Measurements from ENCODE around the gene PPP1R12B.
"Not testable (repeated sequence)": the region's sequence is repeated elsewhere in the genome, so short reads cannot be mapped to it uniquely, and the experiment has no call there.

PPP1R12B gene

GRCh38 chr1:202539583-202539982 lies 191.1 kb downstream of the PPP1R12B start:
- not testable (repeated sequence) for DNase-seq (ENCODE audit: low read depth); H3K4me3 ChIP-seq (ENCODE audit: control insufficient read depth, low read depth, low read length)

GRCh38 chr1:202540014-202540413 lies 191.5 kb downstream of the PPP1R12B start:
- no peak for TF ChIP-seq CTCF (IDR thresholded peaks at IDR 0.05; ENCODE audit: control insufficient read depth, insufficient read depth, low read depth, low read length, missing control alignments)
- DNase-seq (ENCODE audit: low read depth), result no peak
- H3K4me3 ChIP-seq (ENCODE audit: control insufficient read depth, low read depth, low read length), result no peak overlapping the region

GRCh38 chr1:202540448-202540847 lies 191.9 kb downstream of the PPP1R12B start:
- TF ChIP-seq CTCF (IDR thresholded peaks at IDR 0.05; ENCODE audit: control insufficient read depth, insufficient read depth, low read depth, low read length, missing control alignments), result no peak
- no peak for DNase-seq (ENCODE audit: low read depth)
- H3K4me3 ChIP-seq (ENCODE audit: control insufficient read depth, low read depth, low read length), result no peak overlapping the region

DNA sequence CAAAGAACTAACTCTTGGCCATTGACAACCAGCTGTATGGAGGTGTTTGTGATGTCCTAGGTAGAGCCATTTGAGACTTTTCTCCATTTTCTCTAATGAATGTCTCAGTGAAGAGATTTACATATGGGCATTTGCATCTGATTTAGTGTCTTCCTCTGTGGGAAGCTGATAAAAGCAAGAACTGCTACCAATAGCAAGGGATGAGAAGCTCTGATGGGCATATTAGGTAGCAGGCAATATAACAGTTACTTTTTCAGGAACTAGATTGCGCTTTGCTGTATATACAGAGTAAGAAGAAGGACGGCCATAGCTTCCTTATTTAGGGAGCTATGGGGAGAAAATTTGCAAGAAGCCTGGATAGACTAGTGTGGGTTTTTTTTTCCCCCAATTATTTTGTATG lies 192.4 kb downstream of the PPP1R12B start:
- H3K4me3 ChIP-seq (ENCODE audit: control insufficient read depth, low read depth, low read length); DNase-seq (ENCODE audit: low read depth): not testable (repeated sequence)

- not testable (repeated sequence) for H3K4me3 ChIP-seq (ENCODE audit: control insufficient read depth, low read depth, low read length); DNase-seq (ENCODE audit: low read depth)
Observed at GRCh38 chr1:202542415-202542814, 193.9 kb downstream of the PPP1R12B start.

DNA sequence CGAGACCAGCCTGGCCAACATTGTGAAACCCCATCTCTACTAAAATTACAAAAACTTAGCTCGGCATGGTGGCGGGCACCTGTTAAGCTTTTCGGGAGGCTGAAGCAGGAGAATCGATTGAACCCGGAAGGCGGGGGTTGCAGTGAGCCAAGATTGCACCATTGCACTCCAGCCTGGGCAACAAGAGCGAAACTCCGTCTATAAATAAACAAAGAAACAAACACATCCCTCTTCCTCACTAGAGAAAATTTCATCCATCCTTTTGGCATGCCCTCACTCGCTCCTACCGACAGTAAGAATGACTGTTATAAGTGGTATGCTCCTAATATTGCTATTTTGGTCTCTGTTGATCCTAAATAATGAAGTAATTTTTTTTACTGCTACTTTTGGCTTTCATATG lies 195.0 kb downstream of the PPP1R12B start:
- not testable (repeated sequence) for DNase-seq (ENCODE audit: low read depth); H3K4me3 ChIP-seq (ENCODE audit: control insufficient read depth, low read depth, low read length)

- DNase-seq (ENCODE audit: low read depth); H3K4me3 ChIP-seq (ENCODE audit: control insufficient read depth, low read depth, low read length): not testable (repeated sequence)
Observed at GRCh38 chr1:202544766-202545449, 196.4 kb downstream of the PPP1R12B start.

DNA sequence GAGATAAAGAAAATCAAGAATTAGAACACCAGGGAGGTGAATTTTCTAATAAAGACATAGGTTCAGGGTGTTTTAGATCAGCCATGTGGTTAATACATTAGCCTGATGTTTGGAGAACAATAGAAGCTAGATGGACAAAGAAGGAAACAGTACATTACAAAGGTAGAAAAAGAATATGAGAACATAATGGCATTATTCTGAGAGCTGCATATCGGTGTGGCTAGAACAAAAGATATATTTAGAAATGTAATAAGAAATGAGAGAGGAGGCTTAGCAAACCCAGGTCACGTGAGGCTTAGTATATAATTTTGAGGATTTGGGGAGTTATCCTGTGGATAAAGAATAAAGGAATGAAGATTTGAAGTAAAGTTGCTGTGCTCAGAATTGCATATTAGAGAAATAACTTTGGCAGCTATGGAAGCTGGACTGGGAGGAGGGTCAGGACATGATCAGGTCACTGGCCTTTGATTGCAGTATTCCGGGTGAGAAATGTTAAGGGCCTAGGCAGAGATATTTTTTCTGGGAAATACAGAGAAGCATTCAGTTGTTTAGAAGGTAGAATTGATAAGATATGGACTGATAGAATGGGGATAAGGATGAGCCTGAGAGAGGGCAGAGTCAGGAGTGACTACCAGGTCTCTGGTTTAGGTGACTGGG lies 197.3 kb downstream of the PPP1R12B start:
- not testable (repeated sequence) for DNase-seq (ENCODE audit: low read depth); H3K4me3 ChIP-seq (ENCODE audit: control insufficient read depth, low read depth, low read length)

- DNase-seq (ENCODE audit: low read depth); H3K4me3 ChIP-seq (ENCODE audit: control insufficient read depth, low read depth, low read length): not testable (repeated sequence)
Observed at GRCh38 chr1:202546377-202546776, 197.9 kb downstream of the PPP1R12B start.

DNA sequence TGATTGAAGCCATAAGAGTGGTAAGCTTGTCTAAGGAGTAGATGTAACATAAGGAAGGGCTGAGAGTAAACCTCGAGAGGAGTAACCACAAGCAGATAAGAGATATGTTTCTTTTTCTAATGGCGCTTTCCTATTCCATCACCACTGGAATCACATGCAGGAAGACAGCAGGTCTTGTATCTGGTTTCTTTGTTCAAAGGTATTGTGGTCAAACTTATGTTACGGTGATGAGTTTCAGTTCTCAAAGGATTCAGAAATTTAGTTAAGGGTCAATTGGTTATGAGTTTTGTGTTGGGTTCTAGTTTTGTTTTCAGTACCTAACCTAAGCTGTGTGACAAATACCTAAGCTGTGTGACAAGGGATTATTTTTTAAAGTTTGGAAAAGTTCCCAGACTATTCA lies 198.3 kb downstream of the PPP1R12B start:
- DNase-seq (ENCODE audit: low read depth); H3K4me3 ChIP-seq (ENCODE audit: control insufficient read depth, low read depth, low read length): not testable (repeated sequence)

- no peak for DNase-seq (ENCODE audit: low read depth)
- TF ChIP-seq CTCF (IDR thresholded peaks at IDR 0.05; ENCODE audit: control insufficient read depth, insufficient read depth, low read depth, low read length, missing control alignments), result no peak
- no peak overlapping the region for H3K4me3 ChIP-seq (ENCODE audit: control insufficient read depth, low read depth, low read length)
Observed at GRCh38 chr1:202547215-202547614, 198.7 kb downstream of the PPP1R12B start.

GRCh38 chr1:202550088-202550487 lies 201.6 kb downstream of the PPP1R12B start:
- H3K4me3 ChIP-seq (ENCODE audit: control insufficient read depth, low read depth, low read length); DNase-seq (ENCODE audit: low read depth): not testable (repeated sequence)
